IMR-90 (cell line): ENCODE results near the gene KDM5B. TPM values are rescaled to one million over a fixed set of nuclear protein-coding genes. Genes with fewer than 3 reads are reported as not detected.

Experiments
- ATAC-seq: fragments of 200-7000 bp; cut with Tn5 transposase; 2 replicates; pipeline ENCODE4 v1.9.1; 2020; ENCODE audit warnings: low read depth, mild to moderate bottlenecking, moderate library complexity
- BruUV-seq: library from RNA; stranded (reverse); fragments of 400-500 nt; replicated peaks from 2 replicates; lab custom pipeline; 2021; lab: Mats Ljungman, UMichigan
- CTCF ChIA-PET: fragments of 300-600 bp; formaldehyde crosslinking; extraction: SDS; loops from one replicate; lab custom pipeline; 2021; ENCODE audit warnings: antibody characterized with exemption; lab: Yijun Ruan, JAX
- POLR2A ChIA-PET: fragments of 300-600 bp; sonication (Branson Sonifier 250); formaldehyde crosslinking; loops from one replicate; lab custom pipeline; 2022; ENCODE audit warnings: antibody characterized with exemption; ENCODE audit not compliant: unreplicated experiment; lab: Charles Lee
- DNase-seq: peaks from one replicate; pipeline ENCODE4 v3.0.0; 2013
- H2AFZ ChIP-seq: replicated peaks from 2 replicates; pipeline ENCODE3; 2013; ENCODE audit warnings: low read length, mild to moderate bottlenecking; ENCODE audit not compliant: poor library complexity
- H2AK5ac ChIP-seq: 2 replicates; pipeline ENCODE4 v1.6.1; 2013; ENCODE audit warnings: low read depth, low read length, inconsistent platforms
- H2AK9ac ChIP-seq: replicated peaks from 2 replicates; pipeline ENCODE3; 2013; ENCODE audit warnings: mild to moderate bottlenecking, low read depth, low read length, moderate library complexity; ENCODE audit not compliant: poor library complexity
- H2BK120ac ChIP-seq: 2 replicates; pipeline ENCODE4 v1.6.1; 2013; ENCODE audit warnings: low read depth, low read length, inconsistent platforms
- H2BK15ac ChIP-seq: 3 replicates; pipeline ENCODE4 v1.6.1; 2013; ENCODE audit warnings: low read depth, low read length, inconsistent platforms
- H2BK20ac ChIP-seq: 2 replicates; pipeline ENCODE4 v1.6.1; 2013; ENCODE audit warnings: low read depth, mild to moderate bottlenecking, inconsistent platforms, low read length, moderate library complexity
- H2BK5ac ChIP-seq: 2 replicates; pipeline ENCODE4 v1.6.1; 2013; ENCODE audit warnings: mild to moderate bottlenecking, low read depth, low read length, inconsistent platforms; ENCODE audit not compliant: poor library complexity, severe bottlenecking
- H3K14ac ChIP-seq: replicated peaks from 2 replicates; pipeline ENCODE4 v1.6.1; 2013; ENCODE audit warnings: low read depth, low read length, inconsistent platforms
- H3K18ac ChIP-seq: 2 replicates; pipeline ENCODE4 v1.6.1; 2013; ENCODE audit warnings: low read depth, low read length, control low read depth
- H3K23ac ChIP-seq: 2 replicates; pipeline ENCODE4 v1.6.1; 2013; ENCODE audit warnings: low read depth, low read length, inconsistent platforms
- H3K27ac ChIP-seq: 2 replicates; pipeline ENCODE4 v1.5.1; 2013; ENCODE audit warnings: mild to moderate bottlenecking, control low read depth, low read length; ENCODE audit not compliant: insufficient read depth
- H3K27me3 ChIP-seq: 2 replicates; pipeline ENCODE4 v1.6.1; 2013; ENCODE audit warnings: low read length; ENCODE audit not compliant: control insufficient read depth, insufficient read depth
- H3K36me3 ChIP-seq: 2 replicates; pipeline ENCODE4 v1.6.1; 2013; ENCODE audit warnings: low read length, mixed read lengths; ENCODE audit not compliant: control insufficient read depth, insufficient read depth
- H3K4ac ChIP-seq: 2 replicates; pipeline ENCODE4 v1.6.1; 2013; ENCODE audit warnings: low read depth, low read length, inconsistent platforms
- H3K4me1 ChIP-seq: 2 replicates; pipeline ENCODE4 v1.6.1; 2013; ENCODE audit warnings: low read length, mixed read lengths; ENCODE audit not compliant: control insufficient read depth, insufficient read depth
- H3K4me2 ChIP-seq: 2 replicates; pipeline ENCODE4 v1.6.1; 2013; ENCODE audit warnings: low read depth, mild to moderate bottlenecking, control low read depth, low read length, moderate library complexity
- H3K4me3 ChIP-seq: 2 replicates; pipeline ENCODE4 v1.5.1; 2013; ENCODE audit warnings: low read depth, mild to moderate bottlenecking, control low read depth, low read length, moderate library complexity; ENCODE audit not compliant: insufficient read depth
- H3K56ac ChIP-seq: 2 replicates; pipeline ENCODE4 v1.6.1; 2013; ENCODE audit warnings: low read length, inconsistent platforms; ENCODE audit not compliant: insufficient read depth; ENCODE audit errors: extremely low read depth
- H3K79me1 ChIP-seq, 2 experiments: 2 replicates each; pipeline ENCODE4 v1.6.1; 2013; ENCODE audit warnings: low read length in 2 of 2, inconsistent platforms in 1 of 2, low read depth in 1 of 2
- H3K9ac ChIP-seq: 2 replicates; pipeline ENCODE4 v1.6.1; 2013; ENCODE audit warnings: low read depth, low read length, control low read depth
- H3K9me1 ChIP-seq: 2 replicates; pipeline ENCODE4 v1.6.1; 2013; ENCODE audit warnings: low read length, inconsistent platforms; ENCODE audit not compliant: insufficient read depth
- H3K9me3 ChIP-seq: 2 replicates; pipeline ENCODE4 v1.6.1; 2013; ENCODE audit warnings: low read length; ENCODE audit not compliant: control insufficient read depth, insufficient read depth
- H4K20me1 ChIP-seq: 2 replicates; pipeline ENCODE4 v1.6.1; 2013; ENCODE audit warnings: low read length, inconsistent platforms; ENCODE audit not compliant: insufficient read depth
- H4K5ac ChIP-seq: 2 replicates; pipeline ENCODE4 v1.6.1; 2013; ENCODE audit warnings: mild to moderate bottlenecking, low read depth, low read length, control low read depth
- H4K8ac ChIP-seq, 2 experiments: 2 replicates each; pipeline ENCODE4 v1.6.1; 2013; ENCODE audit warnings: low read depth in 2 of 2, low read length in 2 of 2, control low read depth in 1 of 2, inconsistent platforms in 1 of 2
- H4K91ac ChIP-seq: 2 replicates; pipeline ENCODE4 v1.6.1; 2013; ENCODE audit warnings: low read depth, low read length, inconsistent platforms; ENCODE audit not compliant: insufficient read depth
- WGBS, 2 experiments: methylation state at CpG; one replicate each; pipeline versions ENCODE4 v1.1.5 to v1.1.7; 2013; ENCODE audit warnings: missing lambda C conversion rate in 2 of 2; ENCODE audit not compliant: insufficient read length in 1 of 2; ENCODE audit errors: extremely low coverage in 2 of 2; 5-methylcytosine and 5-hydroxymethylcytosine counted together
- dilution Hi-C: fragments of 300-500 bp; cut with HindIII; formaldehyde crosslinking; loops from one replicate; pipeline ENCODE4 v1.14.3; 2018; ENCODE audit warnings: low sequenced_read_pairs; ENCODE audit not compliant: unreplicated experiment
- in situ Hi-C: fragments of 300-500 bp; cut with MboI; formaldehyde crosslinking; loops from 3 replicates; pipeline ENCODE4 v1.14.3; 2019; ENCODE audit warnings: low sequenced_read_pairs, inconsistent platforms, mixed read lengths
- intact Hi-C: fragments of 100-400 bp; cut with micrococcal nuclease; formaldehyde crosslinking; loops from 2 replicates; pipeline ENCODE4 v1.10.0; 2022
- polyA plus RNA-seq, 3 experiments: library from polyadenylated mRNA; depleted of rRNA; stranded (reverse); fragments of >200 nt; gene quantifications; 2 replicates each; pipeline ENCODE4 v1.2.3, GENCODE V29; 2012; ENCODE audit warnings: low replicate concordance in 1 of 3
- total RNA-seq: library from RNA; depleted of rRNA; stranded (reverse); fragments of >200 nt; gene quantifications from 2 replicates; pipeline ENCODE4 v1.2.3, GENCODE V29; 2012
- TF ChIP-seq, protein P1 (sequence below): fragments of 150-350 bp; IDR thresholded peaks from 2 replicates; pipeline ENCODE4 v1.6.1; 2016; ENCODE audit warnings: low read depth, mild to moderate bottlenecking, low read length, moderate library complexity, borderline replicate concordance

KDM5B gene
- total and polyA plus RNA-seq, 2 of the 4 experiments (the other 2 are of a cell fraction), result 28.8 to 82.1 TPM

GRCh38 chr1:202685641-202686040 is 122.6 kb downstream of the KDM5B start:
- intact Hi-C loops, result no loop called here
- no peak for DNase-seq

More at GRCh38 chr1:202685641-202686040, 122.6 kb downstream of the KDM5B start:
- Histone ChIP-seq H3K4me3 (no peak overlapping the region), H2BK15ac (no peak overlapping the region), H4K5ac (no peak overlapping the region), H4K20me1 (no peaks in the 10 kb centered on the region), H3K9ac (no peak overlapping the region), H3K79me1 (no peaks in the 10 kb centered on the region), H3K56ac (no peak overlapping the region), H3K4me1 (no peaks in the 10 kb centered on the region), H3K27ac (no peak overlapping the region), H4K8ac (no peak overlapping the region), H2BK120ac (no peak overlapping the region), H2AFZ (no peak overlapping the region), H3K36me3 (no peaks in the 10 kb centered on the region), H3K4ac (no peak overlapping the region), H3K23ac (no peak overlapping the region), H3K14ac (no peak overlapping the region), H2BK5ac (no peak overlapping the region), H3K4me2 (no peak overlapping the region), H2BK20ac (no peak overlapping the region), H2AK9ac (no peak overlapping the region), H3K18ac (no peak overlapping the region), H3K9me1 (0 out of 2 replicates have a peak, but pooled peaks cover 3% of the 10 kb centered on the region), H3K27me3 (peaks cover 75% of the 10 kb centered on the region), H2AK5ac (no peak overlapping the region), H4K91ac (no peak overlapping the region), H3K9me3 (no peaks in the 10 kb centered on the region)
- POLR2A ChIA-PET, result no interaction called here
- no peak for ATAC-seq
- CTCF ChIA-PET, result interaction anchor here (1.1 kb wide), 1 partner anchor 26 kb away, joined by 3 read pairs; no protein-coding TSS in a partner anchor
- WGBS, 2 experiments, result no CpG with 5 or more reads among the region's 6 CpGs
- dilution Hi-C loops (no loop called here), in situ Hi-C loops (no loop called here)
- TF ChIP-seq, protein P1, sequence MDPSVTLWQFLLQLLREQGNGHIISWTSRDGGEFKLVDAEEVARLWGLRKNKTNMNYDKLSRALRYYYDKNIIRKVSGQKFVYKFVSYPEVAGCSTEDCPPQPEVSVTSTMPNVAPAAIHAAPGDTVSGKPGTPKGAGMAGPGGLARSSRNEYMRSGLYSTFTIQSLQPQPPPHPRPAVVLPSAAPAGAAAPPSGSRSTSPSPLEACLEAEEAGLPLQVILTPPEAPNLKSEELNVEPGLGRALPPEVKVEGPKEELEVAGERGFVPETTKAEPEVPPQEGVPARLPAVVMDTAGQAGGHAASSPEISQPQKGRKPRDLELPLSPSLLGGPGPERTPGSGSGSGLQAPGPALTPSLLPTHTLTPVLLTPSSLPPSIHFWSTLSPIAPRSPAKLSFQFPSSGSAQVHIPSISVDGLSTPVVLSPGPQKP, result no peak
- BruUV-seq, result no TSS peak
